Measurements from ENCODE around the gene NCAM1.

NCAM1 gene

DNA sequence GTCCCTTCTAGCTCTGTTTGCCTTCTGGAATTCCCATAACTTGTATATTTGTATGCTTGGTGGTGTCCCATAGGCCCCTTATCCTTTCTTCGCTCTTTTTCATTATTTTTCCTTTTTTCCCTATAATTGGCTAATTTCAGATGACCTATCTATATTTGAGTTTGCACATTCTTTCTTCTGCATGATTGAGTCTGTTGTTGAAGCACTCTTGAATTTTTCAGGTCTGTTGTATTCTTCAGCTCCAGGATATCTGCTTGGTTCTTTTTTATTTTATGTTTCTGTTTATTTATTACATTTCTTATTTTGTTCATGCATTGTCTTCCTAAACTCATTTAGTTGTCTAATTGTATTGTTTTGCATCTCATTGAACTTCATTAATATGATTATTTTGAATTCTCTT is 28.0 kb downstream of the NCAM1 start:
- no peak for DNase-seq
- CTCF ChIA-PET, result no interaction called here
- no peaks in the 10 kb centered on the region for H3K4me1 Mint-ChIP-seq
- H3K36me3 Mint-ChIP-seq, result no peaks in the 10 kb centered on the region
- H3K27ac Mint-ChIP-seq, result no peak overlapping the region
- H3K27me3 Mint-ChIP-seq, result no peaks in the 10 kb centered on the region
- no peak overlapping the region for H3K4me3 Mint-ChIP-seq
- peaks cover 7% of the 10 kb centered on the region for H3K9me3 Mint-ChIP-seq

DNA sequence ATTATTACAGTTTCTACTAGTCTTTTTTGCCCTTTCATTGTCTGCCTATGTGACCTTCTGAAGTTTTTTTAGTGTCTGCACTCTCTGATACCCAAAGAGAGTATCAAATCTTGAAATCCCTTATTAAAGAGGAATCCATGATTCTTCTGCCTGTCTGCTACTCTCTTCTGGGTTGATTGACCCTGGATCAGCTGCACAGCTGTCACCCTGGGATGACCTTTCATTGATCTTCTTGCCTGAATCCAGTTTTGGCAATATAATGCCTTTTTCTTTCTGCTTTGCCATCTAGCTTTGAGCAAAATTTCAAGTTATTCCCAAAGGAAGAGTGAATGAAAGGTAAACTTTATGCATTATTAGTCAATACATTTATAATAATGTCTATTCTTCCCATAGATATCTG is 32.6 kb downstream of the NCAM1 start:
- no peak for DNase-seq
- H3K27me3 Mint-ChIP-seq, result no peaks in the 10 kb centered on the region
- CTCF ChIA-PET, result no interaction called here
- H3K9me3 Mint-ChIP-seq, result peaks cover 7% of the 10 kb centered on the region
- no peak overlapping the region for H3K27ac Mint-ChIP-seq
- no peak overlapping the region for H3K4me3 Mint-ChIP-seq
- no peaks in the 10 kb centered on the region for H3K4me1 Mint-ChIP-seq
- no peaks in the 10 kb centered on the region for H3K36me3 Mint-ChIP-seq

DNA sequence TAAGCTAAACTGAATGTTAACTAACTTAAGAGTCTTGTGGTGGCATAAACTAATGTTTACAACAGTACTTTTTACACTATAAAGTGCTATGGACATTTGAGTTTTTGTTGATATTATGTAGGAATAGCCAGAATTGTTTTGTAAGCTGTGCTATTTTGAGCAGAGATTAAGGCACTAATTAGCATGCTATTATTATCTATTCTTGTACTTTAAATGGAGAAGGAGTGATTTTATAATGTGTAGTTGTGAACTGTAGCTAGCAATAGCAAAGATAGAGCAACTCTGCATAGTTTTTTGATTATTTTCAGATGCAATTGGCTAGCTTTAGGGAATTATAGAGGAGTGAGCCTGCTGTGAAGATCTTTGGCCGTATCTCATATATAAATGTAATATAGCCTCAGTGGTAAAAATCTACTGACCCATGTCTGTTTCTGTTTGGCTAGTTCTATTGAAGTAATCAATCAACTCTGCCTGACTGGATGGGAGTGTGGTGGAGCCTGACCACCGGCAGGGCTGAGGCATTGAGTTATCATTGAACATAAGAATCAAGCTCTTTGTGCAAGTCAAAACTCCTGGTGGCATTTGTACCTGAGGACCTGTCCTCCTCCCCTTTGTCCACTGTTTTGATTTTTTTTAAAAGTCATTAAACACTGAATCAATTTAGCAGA is 34.3 kb downstream of the NCAM1 start:
- no peak for DNase-seq
- CTCF ChIA-PET, result no interaction called here
- Mint-ChIP-seq H3K36me3 (no peaks in the 10 kb centered on the region), H3K9me3 (no peaks in the 10 kb centered on the region), H3K4me1 (no peaks in the 10 kb centered on the region), H3K27ac (no peak overlapping the region), H3K4me3 (no peak overlapping the region), H3K27me3 (no peaks in the 10 kb centered on the region)

DNA sequence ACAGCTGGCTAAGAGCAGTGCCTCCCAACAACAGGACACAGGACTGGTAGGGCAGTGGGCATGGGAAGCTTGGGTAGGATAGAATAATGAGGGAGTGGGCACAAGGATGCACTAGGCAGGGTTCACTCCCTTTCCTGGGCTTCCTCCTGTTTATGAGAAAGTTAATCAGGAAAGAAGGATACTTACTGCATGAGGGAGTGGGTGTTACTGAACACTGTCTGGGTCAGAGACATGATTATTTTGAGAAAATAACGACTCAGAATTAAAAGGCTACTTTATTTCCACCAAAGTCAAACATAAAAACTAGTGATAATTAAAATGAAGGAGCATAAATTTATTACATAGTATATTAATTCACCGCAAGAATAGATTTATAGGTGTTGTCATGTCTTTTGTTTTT is 35.8 kb downstream of the NCAM1 start:
- H3K4me1 Mint-ChIP-seq, result no peaks in the 10 kb centered on the region
- H3K36me3 Mint-ChIP-seq, result no peaks in the 10 kb centered on the region
- H3K4me3 Mint-ChIP-seq, result no peak overlapping the region
- no peak for DNase-seq
- CTCF ChIA-PET, result no interaction called here
- H3K9me3 Mint-ChIP-seq, result no peaks in the 10 kb centered on the region
- H3K27me3 Mint-ChIP-seq, result no peaks in the 10 kb centered on the region
- H3K27ac Mint-ChIP-seq, result peak overlapping the region; percentile 26

DNA sequence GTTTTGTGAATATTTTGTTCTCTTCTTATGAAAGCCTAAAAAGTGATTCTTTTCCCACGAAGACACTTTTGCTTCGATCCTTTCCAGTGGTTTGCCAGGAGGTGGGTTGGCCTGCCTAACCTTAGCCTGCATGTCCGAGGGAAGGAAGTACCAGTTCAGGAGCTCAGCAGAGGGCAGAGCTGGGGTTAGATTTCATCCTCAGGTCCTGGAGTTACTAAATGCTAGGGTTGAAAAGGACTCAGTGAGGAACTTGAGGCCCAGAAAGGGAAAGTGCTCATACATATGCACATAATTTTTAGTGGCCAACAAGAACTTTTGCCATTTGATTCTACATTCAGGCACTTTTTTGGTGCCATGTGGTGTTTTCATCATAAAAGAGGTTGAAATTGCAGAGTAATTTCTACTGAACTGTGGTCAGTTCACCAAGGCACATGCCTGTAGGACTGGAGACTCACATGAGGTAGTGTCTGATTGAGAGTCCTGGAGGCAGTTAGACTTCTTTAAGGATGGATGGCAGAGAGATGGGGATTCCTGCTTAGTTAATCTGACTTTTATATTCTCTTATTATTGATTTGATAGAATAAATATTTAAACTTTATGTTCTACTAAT is 36.7 kb downstream of the NCAM1 start:
- Mint-ChIP-seq H3K4me3 (no peak overlapping the region), H3K27me3 (no peaks in the 10 kb centered on the region), H3K36me3 (no peaks in the 10 kb centered on the region), H3K27ac (no peak overlapping the region), H3K9me3 (no peaks in the 10 kb centered on the region), H3K4me1 (no peaks in the 10 kb centered on the region)
- DNase-seq, result no peak
- CTCF ChIA-PET, result no interaction called here

DNA sequence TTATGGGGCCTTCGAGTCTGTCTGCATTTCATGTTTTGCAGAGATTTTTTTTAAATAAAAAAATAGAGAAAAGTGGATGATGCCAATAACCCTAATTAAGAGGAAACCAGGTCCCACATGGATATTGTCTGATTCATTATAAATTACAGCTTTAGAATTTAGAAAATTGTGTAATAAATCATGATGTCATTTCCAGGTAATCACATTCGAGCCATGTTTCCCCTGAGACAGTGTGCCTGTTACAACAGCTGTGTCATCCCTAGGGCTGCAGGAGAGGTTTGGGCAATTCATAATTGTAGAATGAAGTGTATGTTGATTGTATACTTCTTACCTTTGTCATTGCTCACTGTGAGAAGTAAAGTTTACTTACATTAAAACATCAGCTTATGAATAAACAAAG is 38.3 kb downstream of the NCAM1 start:
- no peaks in the 10 kb centered on the region for H3K9me3 Mint-ChIP-seq
- DNase-seq, result no peak
- H3K27me3 Mint-ChIP-seq, result no peaks in the 10 kb centered on the region
- CTCF ChIA-PET, result no interaction called here
- H3K27ac Mint-ChIP-seq, result no peak overlapping the region
- no peak overlapping the region for H3K4me3 Mint-ChIP-seq
- H3K4me1 Mint-ChIP-seq, result no peaks in the 10 kb centered on the region
- H3K36me3 Mint-ChIP-seq, result no peaks in the 10 kb centered on the region

DNA sequence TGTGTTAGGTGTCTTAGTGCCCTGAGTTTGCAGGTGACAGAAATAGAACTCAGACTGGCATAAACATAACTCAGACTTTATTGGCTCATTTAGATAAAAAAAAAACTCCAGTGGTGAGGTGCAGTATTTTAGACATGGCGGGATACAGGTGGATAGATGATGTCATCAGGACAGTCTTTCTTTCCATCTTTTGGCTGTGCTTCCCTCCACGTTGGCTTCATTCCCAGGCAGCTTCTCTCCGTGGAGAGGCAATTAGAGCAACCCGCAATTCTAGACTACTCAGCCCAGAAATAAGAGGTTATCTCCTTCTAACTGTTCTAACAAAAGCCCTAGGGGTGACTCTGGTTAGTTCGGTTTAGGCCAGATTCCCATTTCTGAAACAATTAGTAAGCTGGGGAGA is 40.5 kb downstream of the NCAM1 start:
- DNase-seq, result no peak
- CTCF ChIA-PET, result no interaction called here
- no peaks in the 10 kb centered on the region for H3K27me3 Mint-ChIP-seq
- H3K27ac Mint-ChIP-seq, result no peak overlapping the region
- no peaks in the 10 kb centered on the region for H3K9me3 Mint-ChIP-seq
- no peak overlapping the region for H3K4me3 Mint-ChIP-seq
- no peaks in the 10 kb centered on the region for H3K4me1 Mint-ChIP-seq
- no peaks in the 10 kb centered on the region for H3K36me3 Mint-ChIP-seq

DNA sequence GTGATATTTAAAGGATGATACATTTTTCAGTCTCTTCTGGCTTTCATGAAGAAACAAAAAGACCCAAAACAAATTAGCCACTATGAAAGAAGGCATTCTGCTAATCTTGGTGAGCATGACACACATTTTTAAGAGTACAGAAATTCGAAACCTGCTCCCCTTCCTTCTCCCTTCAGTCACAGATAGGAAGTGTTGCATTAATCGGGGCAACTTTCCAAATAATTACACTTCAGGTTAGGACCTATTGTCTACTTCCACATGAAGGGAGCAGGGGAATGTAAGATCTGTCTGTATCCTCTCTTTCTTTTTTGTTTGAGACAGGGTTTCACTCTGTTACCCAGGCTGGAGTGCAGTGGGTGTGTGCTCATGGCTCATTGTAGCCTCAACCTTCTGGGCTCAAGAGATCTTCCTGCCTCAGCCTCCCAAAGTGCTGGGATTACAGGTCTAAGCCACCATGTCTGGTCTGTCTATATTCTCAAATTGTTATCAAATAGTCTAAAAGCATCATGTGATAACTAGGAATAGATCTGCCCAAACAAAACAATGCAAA is 45.8 kb downstream of the NCAM1 start:
- H3K36me3 Mint-ChIP-seq, result no peaks in the 10 kb centered on the region
- no peak for DNase-seq
- H3K27me3 Mint-ChIP-seq, result no peaks in the 10 kb centered on the region
- H3K4me1 Mint-ChIP-seq, result no peaks in the 10 kb centered on the region
- H3K4me3 Mint-ChIP-seq, result no peak overlapping the region
- H3K27ac Mint-ChIP-seq, result no peak overlapping the region
- CTCF ChIA-PET, result no interaction called here
- H3K9me3 Mint-ChIP-seq, result no peaks in the 10 kb centered on the region

DNA sequence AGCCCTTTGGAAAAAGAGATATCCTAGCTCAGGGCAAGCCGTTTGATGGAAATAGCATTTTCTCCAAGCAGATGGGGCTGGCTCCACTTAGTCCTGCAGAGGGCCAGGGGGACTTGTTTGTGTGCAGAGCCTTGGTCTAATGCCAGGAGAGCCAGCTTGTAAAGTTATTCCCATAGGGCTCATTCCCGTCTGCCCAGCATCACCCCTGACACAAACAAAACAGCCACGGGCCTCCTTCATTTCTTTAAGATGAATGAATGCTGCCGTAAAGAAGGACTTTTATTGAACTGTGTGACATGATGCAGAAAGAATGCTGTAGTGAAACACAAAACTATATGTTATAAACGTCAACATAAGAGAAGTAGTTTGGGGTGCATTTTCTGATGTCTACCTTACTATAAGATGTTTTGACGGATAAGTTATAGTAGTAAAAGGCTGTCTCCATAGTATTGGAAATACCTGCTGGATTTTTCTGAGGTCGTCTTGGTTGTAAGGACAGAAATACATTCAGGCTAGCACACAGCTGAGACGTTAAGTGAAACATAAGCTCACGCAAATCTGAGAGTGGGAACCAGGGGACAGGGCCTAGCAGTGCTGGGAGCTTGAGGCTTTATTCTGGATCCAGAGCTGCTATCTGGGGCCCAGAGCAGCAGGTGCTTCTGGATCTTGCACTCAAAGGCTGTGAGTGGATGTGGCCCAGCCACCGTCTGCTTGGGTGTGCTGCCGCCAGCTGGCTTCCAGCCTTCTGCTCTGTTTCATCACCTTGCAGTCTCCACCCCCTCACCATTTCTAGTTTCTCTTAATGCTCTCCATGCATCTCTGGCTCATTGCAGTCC is 53.3 kb downstream of the NCAM1 start:
- Mint-ChIP-seq H3K36me3 (no peaks in the 10 kb centered on the region), H3K27me3 (no peaks in the 10 kb centered on the region), H3K9me3 (no peaks in the 10 kb centered on the region), H3K4me3 (no peak overlapping the region), H3K4me1 (no peaks in the 10 kb centered on the region), H3K27ac (no peak overlapping the region)
- DNase-seq, result no peak
- CTCF ChIA-PET, result no interaction called here

DNA sequence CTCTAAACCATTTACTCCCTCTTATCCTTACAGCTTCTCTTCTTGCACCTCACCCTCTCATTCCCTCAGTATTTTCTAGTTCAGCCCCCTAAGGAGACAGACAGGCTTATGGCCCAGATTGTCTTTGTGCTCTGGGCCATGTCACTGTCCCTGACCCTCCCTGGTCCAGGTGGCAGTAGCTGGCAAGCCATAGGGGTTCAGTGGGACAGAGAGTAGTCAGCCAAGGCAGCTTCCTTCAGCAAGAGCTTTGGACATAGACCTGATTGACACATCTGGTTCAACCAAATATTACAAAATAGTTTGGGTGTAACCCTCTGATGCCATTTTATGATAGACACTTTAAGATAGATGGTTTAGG is 53.9 kb downstream of the NCAM1 start:
- CTCF ChIA-PET, result no interaction called here
- Mint-ChIP-seq H3K36me3 (no peaks in the 10 kb centered on the region), H3K27me3 (no peaks in the 10 kb centered on the region), H3K4me1 (no peaks in the 10 kb centered on the region), H3K4me3 (no peak overlapping the region), H3K9me3 (no peaks in the 10 kb centered on the region), H3K27ac (no peak overlapping the region)
- no peak for DNase-seq

DNA sequence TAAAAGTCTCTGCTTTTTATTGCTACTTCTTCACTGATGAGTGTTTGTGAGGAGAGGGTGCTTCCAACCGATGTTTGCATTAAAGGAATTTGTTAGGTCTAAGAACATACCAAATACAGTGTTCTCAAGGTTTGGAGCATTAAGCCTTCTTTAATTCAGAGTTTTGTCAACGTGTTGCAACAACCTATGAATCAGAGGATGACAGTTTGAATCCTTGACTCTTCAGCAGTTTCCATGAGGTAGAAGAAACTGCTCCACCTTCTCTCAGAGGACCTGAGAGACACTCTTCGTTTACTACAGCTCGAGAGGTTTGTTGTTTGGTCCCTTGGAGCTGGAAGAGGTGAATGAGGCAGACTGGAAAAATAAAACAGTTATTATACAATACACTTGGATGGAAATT is 55.7 kb downstream of the NCAM1 start:
- CTCF ChIA-PET, result no interaction called here
- H3K36me3 Mint-ChIP-seq, result no peaks in the 10 kb centered on the region

DNA sequence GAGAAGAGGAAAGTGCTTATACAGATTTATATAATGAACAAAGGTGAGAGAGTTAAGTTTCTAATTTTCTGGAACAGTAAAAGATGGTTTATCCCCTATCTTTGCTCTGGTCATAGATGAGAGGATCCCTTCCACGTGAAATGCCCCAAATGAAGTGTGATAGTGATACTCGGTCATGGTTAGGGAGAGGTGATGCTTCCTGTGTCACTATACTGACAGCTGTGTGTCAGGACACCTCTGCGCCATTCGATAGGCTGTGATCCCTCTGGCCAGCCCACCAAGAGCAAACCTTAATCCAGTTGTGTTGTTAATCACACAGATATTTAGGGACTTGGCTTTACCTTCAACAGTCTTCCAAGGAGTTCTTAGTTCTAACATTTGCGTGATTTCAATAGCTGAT is 57.7 kb downstream of the NCAM1 start:
- Mint-ChIP-seq H3K27me3 (no peaks in the 10 kb centered on the region), H3K4me1 (no peaks in the 10 kb centered on the region), H3K4me3 (no peak overlapping the region), H3K27ac (no peak overlapping the region), H3K36me3 (no peaks in the 10 kb centered on the region), H3K9me3 (no peaks in the 10 kb centered on the region)
- CTCF ChIA-PET, result no interaction called here
- DNase-seq, result no peak

More for the DNA sequence above, 55.7 kb downstream of the NCAM1 start:
- Mint-ChIP-seq H3K4me3 (no peak overlapping the region), H3K9me3 (no peaks in the 10 kb centered on the region), H3K27ac (no peak overlapping the region), H3K4me1 (no peaks in the 10 kb centered on the region), H3K27me3 (no peaks in the 10 kb centered on the region)
- no peak for DNase-seq

DNA sequence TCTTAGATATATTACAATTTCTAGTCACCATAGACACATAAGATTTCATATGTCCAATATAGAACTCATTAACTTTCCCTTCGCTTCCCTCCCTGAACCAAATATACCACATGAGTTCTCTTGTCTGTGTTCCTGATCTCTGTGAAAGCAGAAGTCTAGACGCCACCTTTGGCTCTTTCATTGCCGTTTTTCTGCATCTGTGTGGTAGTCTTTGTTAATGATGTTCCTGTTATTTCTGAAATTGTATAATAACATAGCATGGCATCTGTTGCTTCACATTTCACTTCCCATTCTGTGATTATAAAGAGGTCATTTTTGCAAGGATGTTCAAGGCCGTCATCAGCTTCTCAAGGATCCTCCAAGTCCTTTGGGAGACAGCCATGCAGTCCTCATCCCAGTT is 58.5 kb downstream of the NCAM1 start:
- H3K27ac Mint-ChIP-seq, result no peak overlapping the region
- H3K4me1 Mint-ChIP-seq, result no peaks in the 10 kb centered on the region
- CTCF ChIA-PET, result no interaction called here
- no peaks in the 10 kb centered on the region for H3K27me3 Mint-ChIP-seq
- H3K9me3 Mint-ChIP-seq, result no peaks in the 10 kb centered on the region
- no peak overlapping the region for H3K4me3 Mint-ChIP-seq
- DNase-seq, result no peak
- H3K36me3 Mint-ChIP-seq, result no peaks in the 10 kb centered on the region

DNA sequence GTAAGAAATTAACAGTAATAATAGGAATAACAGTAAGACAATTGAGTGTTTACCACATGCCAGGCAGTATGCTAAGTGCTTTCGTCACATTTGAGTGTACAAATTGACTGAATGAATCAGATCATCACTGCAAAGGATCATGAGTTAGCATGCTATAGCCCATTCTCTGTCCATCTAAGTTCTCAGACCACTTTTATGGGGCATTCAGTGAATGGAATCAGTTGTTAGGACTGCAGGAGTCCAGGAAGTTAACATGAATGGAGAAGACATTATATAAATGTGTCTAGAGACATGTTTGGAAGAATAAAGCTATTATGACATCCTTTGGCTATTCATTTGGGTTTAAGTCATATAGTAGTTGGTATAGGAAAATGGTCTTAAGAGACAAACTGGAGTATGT is 59.9 kb downstream of the NCAM1 start:
- DNase-seq, result no peak
- no peaks in the 10 kb centered on the region for H3K36me3 Mint-ChIP-seq
- no peaks in the 10 kb centered on the region for H3K4me1 Mint-ChIP-seq
- H3K9me3 Mint-ChIP-seq, result no peaks in the 10 kb centered on the region
- H3K27ac Mint-ChIP-seq, result no peak overlapping the region
- H3K27me3 Mint-ChIP-seq, result no peaks in the 10 kb centered on the region
- CTCF ChIA-PET, result no interaction called here
- no peak overlapping the region for H3K4me3 Mint-ChIP-seq

DNA sequence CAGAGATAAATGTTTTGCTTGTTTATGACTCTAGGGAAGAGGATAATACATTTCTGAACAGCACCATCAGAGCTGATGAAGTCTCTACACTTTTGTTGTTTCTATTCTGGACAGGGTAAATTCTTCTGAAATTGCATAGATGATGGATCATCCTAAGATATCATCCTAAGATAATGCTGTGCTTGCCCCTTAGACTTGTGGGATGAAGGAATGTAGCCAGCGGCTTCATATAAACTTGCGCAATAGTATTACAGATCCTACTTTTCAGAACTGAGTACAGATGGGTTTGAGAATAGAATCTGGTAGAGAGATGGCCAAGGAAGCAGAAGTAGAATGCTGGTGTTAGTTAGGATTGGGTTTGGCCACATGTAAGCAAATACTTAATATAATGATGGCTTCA is 61.0 kb downstream of the NCAM1 start:
- DNase-seq, result no peak
- CTCF ChIA-PET, result no interaction called here
- Mint-ChIP-seq H3K36me3 (no peaks in the 10 kb centered on the region), H3K27ac (no peak overlapping the region), H3K4me3 (no peak overlapping the region), H3K4me1 (no peaks in the 10 kb centered on the region), H3K27me3 (no peaks in the 10 kb centered on the region), H3K9me3 (no peaks in the 10 kb centered on the region)
